Measurements from ENCODE around the gene CREBZF. TPM values are rescaled to one million over a fixed set of nuclear protein-coding genes. Genes with fewer than 3 reads are reported as not detected.

The CREBZF gene
- total RNA-seq, 1 experiment from 2014 or later, result 50.2 TPM

DNA sequence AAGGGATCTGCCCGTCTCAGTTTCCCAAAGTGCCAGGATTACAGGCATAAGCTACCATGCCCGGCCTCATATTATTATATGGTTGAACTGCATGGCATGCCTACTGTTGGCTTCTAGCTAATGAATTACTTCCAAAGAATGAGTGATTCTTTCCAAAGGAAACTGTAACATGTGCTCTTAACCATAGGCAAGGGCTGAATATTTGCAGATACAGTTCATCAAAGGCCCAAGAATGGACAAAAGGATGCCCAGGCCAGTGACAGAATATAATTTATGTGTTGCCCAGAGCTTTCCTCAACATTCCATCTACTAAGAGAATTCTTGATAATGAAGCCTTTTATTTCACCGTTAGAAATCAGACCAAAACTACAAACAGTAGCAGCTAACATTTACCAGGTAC is 48.0 kb upstream of the CREBZF start:
- no peak overlapping the region for H3K9ac ChIP-seq (ENCODE audit: extremely low read depth, insufficient read length, low read length)
- Mint-ChIP-seq H3K9me3 (0 out of 5 replicates have a peak, but pooled peaks cover 0 to 4% of the 10 kb centered on the region in 2 experiments), H3K4me1 (peaks cover 7 to 19% of the 10 kb centered on the region in 2 experiments), H3K36me3 (ENCODE audit: insufficient read depth in 1 of 3, low read depth in 3 of 3) (no peaks in the 10 kb centered on the region; a peak in 1 of 7 replicates), H3K27me3 (ENCODE audit: low read depth) (no peaks in the 10 kb centered on the region), H3K27ac (no peak overlapping the region), H3K4me3 (no peak overlapping the region)
- H3K23me2 ChIP-seq (ENCODE audit: insufficient read length, low read depth, low read length, poor library complexity, severe bottlenecking), result no peaks in the 10 kb centered on the region
- H4K5ac ChIP-seq (ENCODE audit: insufficient read length, low read depth, low read length), result no peak overlapping the region
- WGBS (ENCODE audit: extremely low coverage, insufficient read length, low lambda C conversion rate), result no CpG with 5 or more reads among the region's 3 CpGs
- no peak overlapping the region for H3K14ac ChIP-seq (ENCODE audit: insufficient read depth, low read length)
- TF ChIP-seq, protein P1, sequence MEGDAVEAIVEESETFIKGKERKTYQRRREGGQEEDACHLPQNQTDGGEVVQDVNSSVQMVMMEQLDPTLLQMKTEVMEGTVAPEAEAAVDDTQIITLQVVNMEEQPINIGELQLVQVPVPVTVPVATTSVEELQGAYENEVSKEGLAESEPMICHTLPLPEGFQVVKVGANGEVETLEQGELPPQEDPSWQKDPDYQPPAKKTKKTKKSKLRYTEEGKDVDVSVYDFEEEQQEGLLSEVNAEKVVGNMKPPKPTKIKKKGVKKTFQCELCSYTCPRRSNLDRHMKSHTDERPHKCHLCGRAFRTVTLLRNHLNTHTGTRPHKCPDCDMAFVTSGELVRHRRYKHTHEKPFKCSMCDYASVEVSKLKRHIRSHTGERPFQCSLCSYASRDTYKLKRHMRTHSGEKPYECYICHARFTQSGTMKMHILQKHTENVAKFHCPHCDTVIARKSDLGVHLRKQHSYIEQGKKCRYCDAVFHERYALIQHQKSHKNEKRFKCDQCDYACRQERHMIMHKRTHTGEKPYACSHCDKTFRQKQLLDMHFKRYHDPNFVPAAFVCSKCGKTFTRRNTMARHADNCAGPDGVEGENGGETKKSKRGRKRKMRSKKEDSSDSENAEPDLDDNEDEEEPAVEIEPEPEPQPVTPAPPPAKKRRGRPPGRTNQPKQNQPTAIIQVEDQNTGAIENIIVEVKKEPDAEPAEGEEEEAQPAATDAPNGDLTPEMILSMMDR (conservative IDR thresholded peaks at IDR 0.05), result no peak
- no peak overlapping the region for H4K8ac ChIP-seq (replicated peaks; ENCODE audit: insufficient read length, low read depth, low read length)
- no peaks in the 10 kb centered on the region for H3K79me2 ChIP-seq (ENCODE audit: insufficient read depth, low read length)
- no peaks in the 10 kb centered on the region for H4K20me1 ChIP-seq (ENCODE audit: control insufficient read depth, insufficient read depth, insufficient read length)
- no peak for DNase-seq
- no peaks in the 10 kb centered on the region for H3K79me1 ChIP-seq (ENCODE audit: insufficient read depth, low read depth, low read length, poor library complexity, severe bottlenecking)
- no peak overlapping the region for H3K27ac ChIP-seq (ENCODE audit: insufficient read length, low read depth, low read length)
- H2BK120ac ChIP-seq (ENCODE audit: low read depth, low read length, poor library complexity, severe bottlenecking), result no peak overlapping the region
- no peaks in the 10 kb centered on the region; the same call in 1 of the 2 replicates for H3K4me1 ChIP-seq (ENCODE audit: insufficient read depth, low read length)
- no peak overlapping the region for H2AK5ac ChIP-seq (ENCODE audit: insufficient read length, low read length)
- no peak overlapping the region for H3K23ac ChIP-seq (ENCODE audit: insufficient read length, low read depth, low read length)
- H3K56ac ChIP-seq (ENCODE audit: insufficient read length, low read depth, low read length), result no peak overlapping the region
- H3K9me3 ChIP-seq (ENCODE audit: control insufficient read depth, low read depth, low read length), result no peaks in the 10 kb centered on the region
- H2AFZ ChIP-seq (ENCODE audit: low read length), result no peak overlapping the region
- H2BK20ac ChIP-seq (ENCODE audit: low read depth, low read length, poor library complexity, severe bottlenecking), result no peak overlapping the region
- H2BK12ac ChIP-seq (ENCODE audit: insufficient read length, low read depth, low read length), result no peak overlapping the region
- H4K91ac ChIP-seq (ENCODE audit: insufficient read length, low read depth, low read length), result no peak overlapping the region
- no peak overlapping the region for H2BK15ac ChIP-seq (ENCODE audit: low read depth, low read length)
- H3K4me2 ChIP-seq (ENCODE audit: insufficient read depth, insufficient read length, low read length), result no peak overlapping the region
- no peak overlapping the region for H3T11ph ChIP-seq (ENCODE audit: low read length)
- H3K27me3 ChIP-seq (ENCODE audit: insufficient read depth, low read length), result no peaks in the 10 kb centered on the region
- H3K4ac ChIP-seq (ENCODE audit: low read depth, low read length), result no peak overlapping the region
- H2BK5ac ChIP-seq (ENCODE audit: insufficient read length, low read length), result no peak overlapping the region
- H3K18ac ChIP-seq (ENCODE audit: insufficient read length, low read depth, low read length), result no peak overlapping the region

Data from H9 (cell line).